ENCODE data around the gene ZC3HAV1.
"Not testable (repeated sequence)": the region's sequence is repeated elsewhere in the genome, so short reads cannot be mapped to it uniquely, and the experiment has no call there.

The ZC3HAV1 gene

GRCh38 chr7:139049111-139049510 lies 60.4 kb downstream of the ZC3HAV1 start:
- DNase-seq, result no peak

GRCh38 chr7:139047970-139048369 lies 61.5 kb downstream of the ZC3HAV1 start:
- no peak for DNase-seq

- no peak for DNase-seq
Measured at GRCh38 chr7:139046143-139046542, 63.4 kb downstream of the ZC3HAV1 start.

DNA sequence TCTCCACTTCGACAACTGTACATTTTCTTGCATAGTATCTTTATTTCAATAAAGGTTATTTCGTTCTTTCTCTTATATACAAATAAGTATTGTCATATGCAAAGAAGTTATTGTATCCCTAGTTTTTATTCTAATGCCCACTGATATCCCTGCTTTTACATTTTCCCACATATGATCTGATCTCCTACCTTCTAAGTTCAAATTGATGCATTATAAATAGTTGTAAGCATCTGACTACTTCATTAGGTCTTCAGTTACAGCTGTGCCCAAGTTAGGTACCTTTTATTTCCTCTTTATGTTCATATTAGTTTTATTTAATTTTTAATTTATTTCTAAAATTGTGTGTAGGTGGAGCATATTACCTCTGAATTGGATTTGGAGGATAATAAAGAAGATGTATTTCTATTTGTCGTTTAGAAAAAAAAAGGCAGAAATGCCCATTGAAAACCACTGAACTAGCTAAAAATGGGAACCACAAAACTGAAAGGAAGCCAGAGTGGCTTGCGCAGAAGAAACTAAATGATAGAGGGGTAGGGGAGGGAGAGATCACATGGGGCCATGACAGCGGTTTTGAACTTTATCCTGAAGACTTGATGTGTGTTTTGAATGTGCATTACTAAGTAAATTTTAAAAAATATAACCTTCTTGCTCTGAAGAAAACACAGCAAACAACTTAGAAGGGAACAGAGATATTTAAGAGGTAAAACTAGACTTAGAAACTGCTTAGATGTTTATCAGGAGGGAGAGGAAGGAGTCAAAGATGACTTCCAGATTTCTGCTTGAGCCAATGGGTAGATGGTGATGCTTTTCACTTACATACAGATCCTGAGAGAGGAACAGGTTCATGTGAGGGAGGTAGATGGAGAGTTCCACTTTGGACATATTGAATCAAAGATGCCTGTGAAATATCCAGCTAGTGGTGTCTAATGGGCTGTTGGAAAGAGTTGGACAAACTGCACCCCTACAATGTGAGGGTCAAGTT lies 64.4 kb downstream of the ZC3HAV1 start:
- DNase-seq, result no peak

- DNase-seq, result no peak
Measured at GRCh38 chr7:139043823-139044812, 65.4 kb downstream of the ZC3HAV1 start.

- DNase-seq, result no peak
Measured at GRCh38 chr7:139041378-139042085, 68.0 kb downstream of the ZC3HAV1 start.

GRCh38 chr7:139038691-139039090 lies 70.8 kb downstream of the ZC3HAV1 start:
- no peak for DNase-seq

GRCh38 chr7:139036901-139037300 lies 72.6 kb downstream of the ZC3HAV1 start:
- no peak for DNase-seq

- DNase-seq, result peak; percentile 79
Measured at GRCh38 chr7:139035586-139036353, 73.8 kb downstream of the ZC3HAV1 start, which contains the start of gene ZC3HAV1L. Gene ZC3HAV1L, minus strand, starts transcription at chr7:139036042. Its CDS starts 25 bp downstream, at chr7:139036017.

- DNase-seq, result peak; percentile 37
Measured at GRCh38 chr7:139034855-139035585, 74.5 kb downstream of the ZC3HAV1 start.

DNA sequence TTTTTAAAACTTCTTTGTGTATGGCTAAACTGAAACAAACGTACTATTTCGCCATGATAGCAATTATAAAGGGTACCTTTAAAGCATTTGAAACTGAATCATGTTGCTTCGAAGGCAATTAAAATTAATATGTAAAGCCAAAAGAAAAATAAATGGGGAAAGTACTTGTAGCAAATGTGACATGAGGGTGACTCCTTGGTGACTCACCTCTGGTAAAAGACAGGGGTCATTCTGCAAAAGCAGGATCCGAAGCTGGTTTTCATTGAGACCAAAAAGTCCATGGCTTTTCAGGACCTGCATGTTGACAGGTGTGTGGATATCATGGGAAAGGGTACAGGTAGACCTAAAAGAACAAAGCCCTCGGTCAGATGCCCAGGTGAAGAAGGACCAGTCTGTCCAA lies 75.2 kb downstream of the ZC3HAV1 start:
- DNase-seq, result no peak

DNA sequence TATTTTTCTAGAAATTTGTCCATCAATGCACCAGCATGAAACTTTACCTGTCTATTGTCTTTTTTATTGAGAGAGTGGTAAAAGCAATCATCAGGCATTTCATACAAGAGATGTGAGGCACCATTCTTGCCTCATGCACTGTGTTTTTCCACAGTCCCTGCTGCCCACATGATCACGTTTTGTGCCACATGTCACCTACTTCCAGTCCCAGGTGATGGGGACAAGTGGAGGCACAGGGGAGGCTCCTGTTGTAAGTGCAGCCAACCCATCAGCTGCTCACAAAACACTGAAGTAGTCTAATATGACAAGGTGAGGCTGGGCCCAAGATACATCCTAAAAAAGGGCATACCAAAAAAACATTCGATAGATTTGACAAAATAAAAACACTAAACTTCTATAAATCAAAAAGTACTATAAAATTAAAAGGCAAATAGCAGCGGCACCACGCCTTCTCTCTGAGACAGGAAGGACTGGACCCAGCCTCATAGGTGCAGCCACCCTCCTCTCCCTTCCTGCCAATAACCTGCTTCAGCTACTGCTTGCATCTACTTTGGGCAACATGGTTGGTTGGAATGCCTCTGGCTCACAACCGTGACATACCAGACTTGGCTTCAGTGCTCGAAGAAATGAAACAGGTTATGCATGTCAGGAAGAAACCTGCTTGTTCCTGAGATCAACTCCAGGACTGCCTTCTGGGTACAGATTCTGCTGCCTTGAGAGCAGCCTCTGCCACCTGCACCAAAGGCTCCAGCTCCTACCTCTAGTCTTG lies 76.0 kb downstream of the ZC3HAV1 start:
- DNase-seq, result no peak

DNA sequence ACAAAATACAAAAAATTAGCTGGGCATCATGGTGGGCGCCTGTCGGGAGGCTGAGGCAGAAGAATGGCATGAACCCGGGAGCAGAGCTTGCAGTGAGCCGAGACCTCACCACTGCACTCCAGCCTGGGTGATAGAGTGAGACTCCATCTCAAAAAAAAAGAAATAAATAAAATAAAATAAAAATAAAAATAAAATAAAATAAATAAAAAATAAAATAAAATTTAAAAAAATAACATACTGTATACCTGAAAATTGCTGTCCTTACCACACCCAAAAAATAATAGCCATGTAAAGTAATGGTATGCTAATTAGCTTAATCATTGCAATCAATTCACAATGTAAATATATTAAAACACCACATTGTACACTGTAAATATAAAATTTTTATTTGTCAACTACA lies 77.0 kb downstream of the ZC3HAV1 start:
- DNase-seq, result no peak

- no peak for DNase-seq
Measured at GRCh38 chr7:139029353-139029752, 80.2 kb downstream of the ZC3HAV1 start.

- DNase-seq, result no peak
Measured at GRCh38 chr7:139026551-139026950, 83.0 kb downstream of the ZC3HAV1 start.

GRCh38 chr7:139025861-139026260 lies 83.7 kb downstream of the ZC3HAV1 start:
- not testable (repeated sequence) for DNase-seq

GRCh38 chr7:139023076-139023475 lies 86.4 kb downstream of the ZC3HAV1 start:
- no peak for DNase-seq

GRCh38 chr7:139022286-139022685 lies 87.2 kb downstream of the ZC3HAV1 start:
- no peak for DNase-seq

DNA sequence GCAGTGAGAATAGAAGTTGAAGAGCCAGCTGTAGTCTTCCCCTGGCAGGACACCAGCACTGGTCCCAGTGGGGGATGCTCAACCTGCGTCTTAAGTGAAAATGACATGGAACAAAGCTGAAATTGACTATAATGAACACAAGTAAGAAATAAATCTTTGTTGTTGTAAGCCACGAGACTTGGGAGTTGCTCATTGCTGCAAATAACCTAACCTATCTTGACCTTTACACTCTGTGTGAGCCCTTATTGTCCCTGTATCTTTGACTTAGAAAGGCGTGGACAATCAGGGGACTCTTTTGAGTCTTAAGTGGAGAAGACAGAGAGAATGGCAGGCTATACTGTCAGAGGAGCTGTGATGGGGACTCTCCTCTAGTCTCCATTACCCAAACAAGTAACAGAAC lies 90.6 kb downstream of the ZC3HAV1 start:
- no peak for DNase-seq

DNA sequence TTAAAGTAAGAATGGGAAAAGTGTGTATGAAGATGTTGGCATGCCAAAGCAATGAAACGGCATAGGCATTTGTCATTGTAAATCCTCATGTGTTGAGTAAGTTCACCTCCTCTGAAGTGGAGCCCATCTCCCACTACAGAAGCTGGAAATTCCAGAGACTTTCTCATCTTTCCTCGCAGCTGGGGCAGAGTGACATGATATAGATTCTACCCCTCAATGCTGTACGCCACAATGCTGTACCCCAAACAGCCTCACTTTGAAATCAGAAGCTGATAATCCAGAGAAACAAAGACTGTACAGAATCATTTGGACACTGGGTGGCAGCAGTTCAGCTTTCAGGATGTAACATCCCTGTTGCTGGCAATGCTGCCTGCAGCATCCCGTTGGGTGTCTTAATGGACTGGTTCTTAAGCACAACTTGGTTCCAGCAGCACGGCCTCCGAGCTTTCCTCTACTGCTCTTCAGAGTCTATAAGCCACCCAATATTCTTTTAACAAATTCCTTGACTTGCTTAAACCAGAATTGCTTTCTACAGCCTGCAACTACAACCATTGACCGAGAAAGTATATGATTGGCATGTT lies 92.5 kb downstream of the ZC3HAV1 start:
- peak; percentile 69 for DNase-seq

Measured in fibroblast of skin of abdomen (primary cell).